ENCODE measurements around the gene ARL13B. TPM values are rescaled to one million over a fixed set of nuclear protein-coding genes. Genes with fewer than 3 reads are reported as not detected.

Gene ARL13B
- total RNA-seq, 1 donor from 2014 or later = 15.6 TPM

- Mint-ChIP-seq H3K27me3 (ENCODE audit: low read depth) (no peaks in the 10 kb centered on the region), H3K4me3 (no peak overlapping the region), H3K9me3 (no peaks in the 10 kb centered on the region), H3K27ac (ENCODE audit: unreplicated experiment) (no peak overlapping the region), H3K36me3 (ENCODE audit: low read depth) (peaks cover 15% of the 10 kb centered on the region), H3K4me1 (peaks cover 9% of the 10 kb centered on the region)
- DNase-seq (ENCODE audit: low read depth, low spot score) = no peak
- TF ChIP-seq CTCF (conservative IDR thresholded peaks at IDR 0.05) = no peak
Observed at GRCh38 chr3:94001827-94002495, 22.0 kb downstream of the ARL13B start.

GRCh38 chr3:94004301-94004910 lies 24.5 kb downstream of the ARL13B start:
- no peak for DNase-seq (ENCODE audit: low read depth, low spot score)
- no peaks in the 10 kb centered on the region for H3K27me3 Mint-ChIP-seq (ENCODE audit: low read depth)
- peaks cover 11% of the 10 kb centered on the region for H3K36me3 Mint-ChIP-seq (ENCODE audit: low read depth)
- H3K4me3 Mint-ChIP-seq = no peak overlapping the region
- peaks cover 8% of the 10 kb centered on the region for H3K4me1 Mint-ChIP-seq
- H3K9me3 Mint-ChIP-seq = no peaks in the 10 kb centered on the region
- peak; percentile 80 for TF ChIP-seq CTCF (conservative IDR thresholded peaks at IDR 0.05)
- H3K27ac Mint-ChIP-seq (ENCODE audit: unreplicated experiment) = no peak overlapping the region

- H3K27me3 Mint-ChIP-seq (ENCODE audit: low read depth) = no peaks in the 10 kb centered on the region
- no peaks in the 10 kb centered on the region for H3K9me3 Mint-ChIP-seq
Observed at GRCh38 chr3:94008253-94008652, 28.3 kb downstream of the ARL13B start.

GRCh38 chr3:94009608-94010007 lies 29.7 kb downstream of the ARL13B start:
- H3K4me3 Mint-ChIP-seq = no peak overlapping the region
- DNase-seq (ENCODE audit: low read depth, low spot score) = no peak
- H3K4me1 Mint-ChIP-seq = no peaks in the 10 kb centered on the region
- H3K27ac Mint-ChIP-seq (ENCODE audit: unreplicated experiment) = no peak overlapping the region
- no peaks in the 10 kb centered on the region for H3K27me3 Mint-ChIP-seq (ENCODE audit: low read depth)
- H3K36me3 Mint-ChIP-seq (ENCODE audit: low read depth) = peaks cover 7% of the 10 kb centered on the region
- no peaks in the 10 kb centered on the region for H3K9me3 Mint-ChIP-seq
- TF ChIP-seq CTCF (conservative IDR thresholded peaks at IDR 0.05) = no peak

More at GRCh38 chr3:94008253-94008652, 28.3 kb downstream of the ARL13B start:
- Mint-ChIP-seq H3K4me3 (no peak overlapping the region), H3K27ac (ENCODE audit: unreplicated experiment) (no peak overlapping the region), H3K36me3 (ENCODE audit: low read depth) (peaks cover 7% of the 10 kb centered on the region), H3K4me1 (peaks cover 4% of the 10 kb centered on the region)
- DNase-seq (ENCODE audit: low read depth, low spot score) = no peak
- TF ChIP-seq CTCF (conservative IDR thresholded peaks at IDR 0.05) = no peak

GRCh38 chr3:94011233-94011711 lies 31.3 kb downstream of the ARL13B start:
- Mint-ChIP-seq H3K27ac (ENCODE audit: unreplicated experiment) (no peak overlapping the region), H3K4me1 (no peaks in the 10 kb centered on the region), H3K36me3 (ENCODE audit: low read depth) (peaks cover 7% of the 10 kb centered on the region), H3K4me3 (no peak overlapping the region), H3K9me3 (no peaks in the 10 kb centered on the region), H3K27me3 (ENCODE audit: low read depth) (no peaks in the 10 kb centered on the region)
- DNase-seq (ENCODE audit: low read depth, low spot score) = no peak
- no peak for TF ChIP-seq CTCF (conservative IDR thresholded peaks at IDR 0.05)
